Right ventricle myocardium superior (tissue), 1 donor: ENCODE data around the gene SEC14L5. TPM values are rescaled to one million over a fixed set of nuclear protein-coding genes. Genes with fewer than 3 reads are reported as not detected.

Source experiments
- total RNA-seq: library from RNA; stranded (reverse); fragmentation: NEBNext Ultra II Directional; extraction: Animal tissue kit (Norgen Biotek cat#: 25700); gene quantifications from one replicate; pipeline ENCODE4 v1.2.1, GENCODE V29; 2021
- donor health status: DM: no; HTN: yes; CAD: no; lungs with severe emphysema.

The SEC14L5 gene
- total RNA-seq, 1 donor from 2014 or later = 26.2 TPM

Other genes starting within 250 kb of the SEC14L5 start
- 9.1 TPM for gene ANKS3, start 224.1 kb upstream of the SEC14L5 start, total RNA-seq
- gene DNAAF8, start 223.8 kb upstream of the SEC14L5 start, total RNA-seq = 1.2 TPM
- gene ZNF500, start 191.2 kb upstream of the SEC14L5 start, total RNA-seq = 4.8 TPM
- not detected for gene SEPTIN12, start 170.0 kb upstream of the SEC14L5 start, total RNA-seq
- not detected for gene SMIM22, start 163.0 kb upstream of the SEC14L5 start, total RNA-seq
- 110 TPM for gene ROGDI, start 155.7 kb upstream of the SEC14L5 start, total RNA-seq
- gene GLYR1, start 111.0 kb upstream of the SEC14L5 start, total RNA-seq = 93.3 TPM
- 42.1 TPM for gene UBN1, start 110.8 kb upstream of the SEC14L5 start, total RNA-seq
- 14.9 TPM for gene PPL, start 21.2 kb upstream of the SEC14L5 start, total RNA-seq
- gene NAGPA, start 75.6 kb downstream of the SEC14L5 start, total RNA-seq = 7.1 TPM
- 6.1 TPM for gene C16orf89, start 107.6 kb downstream of the SEC14L5 start, total RNA-seq
- 8.5 TPM for gene ALG1, start 113.5 kb downstream of the SEC14L5 start, total RNA-seq
- 4.8 TPM for gene EEF2KMT, start 139.5 kb downstream of the SEC14L5 start, total RNA-seq